AG09319 (cell line): Measurements from ENCODE around the gene SAP130.
"Not testable (repeated sequence)": the region's sequence is repeated elsewhere in the genome, so short reads cannot be mapped to it uniquely, and the experiment has no call there.

ENCODE experiments used
- DNase-seq: peaks from one replicate; pipeline ENCODE4 v3.0.0-alpha.2; 2010; ENCODE audit warnings: low read depth; ENCODE audit errors: extremely low read depth
- CTCF ChIP-seq: IDR thresholded peaks from 2 replicates; pipeline ENCODE4 v1.5.1; 2011; ENCODE audit warnings: low read depth, mild to moderate bottlenecking, inconsistent platforms, low read length, moderate library complexity

The SAP130 gene

DNA sequence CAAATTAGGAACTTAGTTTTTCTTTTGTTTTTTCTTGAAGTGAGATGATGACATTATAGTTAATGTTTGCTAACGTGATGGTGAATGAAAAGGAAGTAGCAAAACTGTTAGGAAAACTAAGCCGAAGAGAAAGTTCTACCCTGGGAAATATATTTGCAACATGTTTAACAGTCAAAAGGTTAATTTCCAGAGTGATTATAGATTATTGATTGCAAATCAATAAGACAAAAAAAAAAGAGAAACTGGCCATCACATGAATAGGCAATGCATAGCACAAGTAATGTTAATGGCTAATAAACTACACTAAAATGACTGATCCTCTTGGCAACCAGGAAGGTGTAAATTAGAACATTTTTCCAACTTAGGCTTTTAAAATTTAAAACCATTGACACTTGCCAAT is 116.1 kb downstream of the SAP130 start:
- DNase-seq = no peak
- no peak for TF ChIP-seq CTCF

DNA sequence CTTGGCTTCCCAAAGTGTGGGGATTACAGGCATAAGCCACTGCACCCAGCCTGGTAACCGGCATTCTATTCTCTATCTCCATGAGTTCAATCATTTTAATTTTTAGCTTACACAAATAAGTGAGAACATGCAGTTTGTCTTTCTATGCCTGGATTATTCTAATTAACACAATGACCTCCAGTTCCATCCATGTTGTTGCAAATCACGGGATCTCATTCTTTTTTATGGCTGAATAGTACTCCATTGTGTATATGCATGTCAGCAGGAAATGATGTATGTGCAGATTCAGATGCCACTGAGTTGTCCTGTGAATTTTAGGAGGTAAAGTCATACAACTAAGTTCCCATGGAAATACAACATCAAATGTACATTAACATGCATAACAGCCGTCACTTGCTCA is 117.4 kb downstream of the SAP130 start:
- TF ChIP-seq CTCF = no peak
- no peak for DNase-seq

DNA sequence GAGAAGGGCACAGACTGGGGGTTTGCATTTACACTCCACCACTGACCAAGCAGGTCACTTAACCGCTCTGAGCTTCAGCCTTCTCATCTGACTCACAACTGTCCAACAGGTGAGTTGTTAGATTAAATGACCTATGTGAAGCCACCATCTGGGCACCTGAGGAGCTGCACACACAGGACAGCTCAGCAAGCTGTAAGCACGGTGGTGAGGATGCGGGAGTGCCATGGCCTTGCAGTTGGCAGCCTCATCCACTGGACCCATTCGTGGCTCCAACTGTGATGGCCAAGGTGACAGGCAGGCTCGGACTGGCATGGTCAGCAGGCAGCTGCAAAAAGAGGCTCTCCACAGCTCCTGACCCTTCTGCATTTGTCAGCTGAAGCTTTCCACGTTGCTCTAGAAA is 118.8 kb downstream of the SAP130 start:
- no peak for TF ChIP-seq CTCF
- DNase-seq = no peak

GRCh38 chr2:127907733-127908400 is 120.0 kb downstream of the SAP130 start:
- DNase-seq = not testable (repeated sequence)

DNA sequence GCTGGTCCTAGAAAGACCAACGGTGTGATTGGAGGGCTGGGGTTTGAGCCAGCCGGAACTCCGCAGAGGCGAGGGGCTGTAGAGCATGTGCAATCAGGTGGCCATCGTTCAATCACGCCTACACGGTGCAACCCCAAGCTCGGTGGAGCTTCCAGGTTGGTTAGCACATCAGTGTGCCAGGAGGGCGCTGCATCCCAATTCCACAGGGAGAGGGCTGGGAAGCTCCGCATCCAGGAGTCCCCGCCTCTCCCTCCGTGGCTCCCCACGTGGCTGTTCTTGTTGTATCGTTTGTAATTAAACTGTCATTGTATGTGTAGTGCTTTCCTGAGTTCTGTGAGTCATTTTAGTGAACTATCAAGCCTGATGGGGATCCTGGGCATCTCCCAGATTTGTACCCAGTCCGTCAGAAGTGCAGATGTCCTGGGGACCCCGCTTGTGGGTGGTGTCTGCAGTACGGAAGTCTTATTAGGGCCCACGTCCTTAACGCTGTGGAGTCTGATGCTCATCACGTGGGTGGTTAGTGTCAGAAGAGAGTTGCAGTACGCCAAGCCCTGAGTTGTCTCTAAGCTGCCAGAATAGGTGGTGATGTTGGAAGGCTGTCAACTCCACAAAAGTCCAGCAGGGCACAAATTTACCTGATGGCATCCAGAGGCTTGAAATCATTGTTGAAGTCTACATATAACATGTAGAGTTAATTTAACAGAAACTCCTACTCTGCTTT is 121.5 kb downstream of the SAP130 start:
- no peak for DNase-seq

GRCh38 chr2:127901339-127902056 is 126.4 kb downstream of the SAP130 start:
- TF ChIP-seq CTCF = no peak

More for the DNA sequence above, 121.5 kb downstream of the SAP130 start:
- TF ChIP-seq CTCF = no peak

DNA sequence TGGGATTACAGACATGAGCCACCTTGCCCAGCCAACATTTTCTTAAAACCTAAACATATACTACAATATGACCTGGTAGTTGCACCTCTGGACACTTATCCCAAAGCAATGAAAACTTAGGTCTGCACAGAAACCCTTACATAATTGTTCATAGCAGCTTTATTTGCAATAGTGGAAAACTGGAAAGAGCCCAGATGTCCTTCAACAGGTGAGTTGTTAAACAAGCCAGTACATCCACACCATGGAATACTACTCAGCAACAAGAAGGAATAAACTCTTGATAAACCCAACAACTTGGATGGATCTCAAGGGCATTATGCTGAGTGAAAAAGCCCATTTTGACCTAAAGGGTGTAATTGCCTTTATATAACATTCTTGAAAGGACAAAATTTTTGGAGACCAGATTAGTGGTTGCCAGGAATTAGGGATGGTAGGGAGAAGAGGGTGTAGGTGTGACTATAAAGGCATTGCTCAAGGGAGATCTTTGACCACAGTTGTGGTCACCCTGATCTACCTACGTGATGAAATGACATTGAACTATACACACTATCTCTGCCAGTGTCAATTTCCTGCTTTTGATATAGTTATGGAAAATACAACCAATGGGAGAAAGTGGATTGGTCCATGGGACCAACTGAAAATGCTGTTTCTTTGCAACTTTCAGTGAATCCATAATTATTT is 130.2 kb downstream of the SAP130 start:
- DNase-seq = no peak
- TF ChIP-seq CTCF = no peak

More at GRCh38 chr2:127901339-127902056, 126.4 kb downstream of the SAP130 start:
- DNase-seq = no peak
